H9 (cell line): ENCODE measurements around the gene MILR1. TPM values are rescaled to one million over a fixed set of nuclear protein-coding genes. Genes with fewer than 3 reads are reported as not detected.

Experiments
- DNase-seq: peaks from one replicate; pipeline ENCODE4 v3.0.0-alpha.2; 2017
- H2AFZ ChIP-seq: one replicate; pipeline ENCODE4 v1.6.1; 2013; ENCODE audit warnings: mild to moderate bottlenecking, low read length, control low read depth, moderate library complexity
- H2AK5ac ChIP-seq: 2 replicates; pipeline ENCODE4 v1.6.1; 2013; ENCODE audit warnings: low read length, control low read depth, mixed read lengths; ENCODE audit not compliant: insufficient read length
- H2BK120ac ChIP-seq: one replicate; pipeline ENCODE4 v1.6.1; 2013; ENCODE audit warnings: low read depth, mild to moderate bottlenecking, low read length, control low read depth, inconsistent platforms; ENCODE audit not compliant: poor library complexity, severe bottlenecking
- H2BK12ac ChIP-seq: 2 replicates; pipeline ENCODE4 v1.6.1; 2013; ENCODE audit warnings: low read length, control low read depth, mixed read lengths, low read depth; ENCODE audit not compliant: insufficient read length
- H2BK15ac ChIP-seq: 2 replicates; pipeline ENCODE4 v1.6.1; 2013; ENCODE audit warnings: low read depth, low read length, control low read depth
- H2BK20ac ChIP-seq: one replicate; pipeline ENCODE4 v1.6.1; 2013; ENCODE audit warnings: low read depth, mild to moderate bottlenecking, low read length, control low read depth, inconsistent platforms; ENCODE audit not compliant: poor library complexity, severe bottlenecking
- H2BK5ac ChIP-seq: 2 replicates; pipeline ENCODE4 v1.6.1; 2013; ENCODE audit warnings: low read length, control low read depth, mixed read lengths; ENCODE audit not compliant: insufficient read length
- H3K14ac ChIP-seq: 2 replicates; pipeline ENCODE4 v1.6.1; 2013; ENCODE audit warnings: low read length, control low read depth; ENCODE audit not compliant: insufficient read depth
- H3K18ac ChIP-seq: 2 replicates; pipeline ENCODE4 v1.6.1; 2013; ENCODE audit warnings: low read depth, mild to moderate bottlenecking, mixed read lengths, low read length, control low read depth; ENCODE audit not compliant: insufficient read length
- H3K23ac ChIP-seq: 2 replicates; pipeline ENCODE4 v1.6.1; 2013; ENCODE audit warnings: low read length, control low read depth, mixed read lengths, low read depth; ENCODE audit not compliant: insufficient read length
- H3K23me2 ChIP-seq: 2 replicates; pipeline ENCODE4 v1.6.1; 2013; ENCODE audit warnings: low read depth, mild to moderate bottlenecking, mixed read lengths, low read length, control low read depth; ENCODE audit not compliant: insufficient read length, poor library complexity, severe bottlenecking
- H3K27ac ChIP-seq: 2 replicates; pipeline ENCODE4 v1.5.1; 2013; ENCODE audit warnings: low read length, control low read depth, mixed read lengths, low read depth; ENCODE audit not compliant: insufficient read length
- H3K27me3 ChIP-seq: 2 replicates; pipeline ENCODE4 v1.6.1; 2013; ENCODE audit warnings: low read length, control low read depth, inconsistent platforms; ENCODE audit not compliant: insufficient read depth
- H3K4ac ChIP-seq: 2 replicates; pipeline ENCODE4 v1.6.1; 2013; ENCODE audit warnings: low read depth, mild to moderate bottlenecking, control low read depth, inconsistent platforms, low read length, moderate library complexity
- H3K4me1 ChIP-seq: 2 replicates; pipeline ENCODE4 v1.6.1; 2013; ENCODE audit warnings: low read length, control low read depth, inconsistent platforms; ENCODE audit not compliant: insufficient read depth
- H3K4me2 ChIP-seq: 2 replicates; pipeline ENCODE4 v1.6.1; 2013; ENCODE audit warnings: low read length, control low read depth, mixed read lengths; ENCODE audit not compliant: insufficient read length, insufficient read depth
- H3K56ac ChIP-seq: 2 replicates; pipeline ENCODE4 v1.6.1; 2013; ENCODE audit warnings: low read depth, mild to moderate bottlenecking, mixed read lengths, low read length, control low read depth; ENCODE audit not compliant: insufficient read length
- H3K79me1 ChIP-seq: 2 replicates; pipeline ENCODE4 v1.6.1; 2013; ENCODE audit warnings: low read depth, mild to moderate bottlenecking, moderate library complexity, low read length, control low read depth, inconsistent platforms; ENCODE audit not compliant: insufficient read depth, poor library complexity, severe bottlenecking
- H3K79me2 ChIP-seq: 2 replicates; pipeline ENCODE4 v1.6.1; 2013; ENCODE audit warnings: low read length, control low read depth, inconsistent platforms; ENCODE audit not compliant: insufficient read depth
- H3K9ac ChIP-seq: 2 replicates; pipeline ENCODE4 v1.6.1; 2013; ENCODE audit warnings: low read length, control low read depth, mixed read lengths; ENCODE audit not compliant: insufficient read length; ENCODE audit errors: extremely low read depth
- H3K9me3 ChIP-seq: one replicate; pipeline ENCODE4 v1.6.1; 2013; ENCODE audit warnings: low read depth, low read length, inconsistent platforms; ENCODE audit not compliant: control insufficient read depth
- H3T11ph ChIP-seq: one replicate; pipeline ENCODE4 v1.6.1; 2013; ENCODE audit warnings: mild to moderate bottlenecking, low read length, control low read depth, inconsistent platforms
- H4K20me1 ChIP-seq: one replicate; pipeline ENCODE4 v1.6.1; 2013; ENCODE audit not compliant: control insufficient read depth, insufficient read length, insufficient read depth
- H4K5ac ChIP-seq: 2 replicates; pipeline ENCODE4 v1.6.1; 2013; ENCODE audit warnings: low read depth, mild to moderate bottlenecking, mixed read lengths, low read length, control low read depth; ENCODE audit not compliant: insufficient read length
- H4K8ac ChIP-seq: replicated peaks from 2 replicates; pipeline ENCODE4 v1.6.1; 2013; ENCODE audit warnings: low read length, control low read depth, mixed read lengths, low read depth; ENCODE audit not compliant: insufficient read length
- H4K91ac ChIP-seq: 2 replicates; pipeline ENCODE4 v1.6.1; 2013; ENCODE audit warnings: low read depth, mild to moderate bottlenecking, moderate library complexity, mixed read lengths, low read length, control low read depth; ENCODE audit not compliant: insufficient read length
- H3K27ac Mint-ChIP-seq, 3 experiments: 2 replicates in 2 of 3; 3 replicates in 1 of 3; pipeline ENCODE4 v1.8.0; 2020 to 2021; ENCODE audit warnings: mixed read lengths in 3 of 3, mild to moderate bottlenecking in 1 of 3, moderate library complexity in 1 of 3
- H3K27me3 Mint-ChIP-seq: 2 replicates; pipeline ENCODE4 v1.8.0; 2021; ENCODE audit warnings: low read depth, mild to moderate bottlenecking, moderate library complexity, mixed read lengths
- H3K36me3 Mint-ChIP-seq, 3 experiments: 2 replicates in 2 of 3; 3 replicates in 1 of 3; pipeline ENCODE4 v1.8.0; 2020 to 2021; ENCODE audit warnings: low read depth in 3 of 3, mixed read lengths in 3 of 3; ENCODE audit not compliant: insufficient read depth in 1 of 3
- H3K4me1 Mint-ChIP-seq, 2 experiments: 2 replicates each; pipeline ENCODE4 v1.8.0; 2020; ENCODE audit warnings: mixed read lengths in 2 of 2
- H3K4me3 Mint-ChIP-seq, 2 experiments: 2 replicates in 1 of 2; 3 replicates in 1 of 2; pipeline ENCODE4 v1.8.0; 2020 to 2021; ENCODE audit warnings: mild to moderate bottlenecking in 2 of 2, mixed read lengths in 2 of 2, moderate library complexity in 1 of 2
- H3K9me3 Mint-ChIP-seq, 2 experiments: 2 replicates in 1 of 2; 3 replicates in 1 of 2; pipeline ENCODE4 v1.8.0; 2020; ENCODE audit warnings: mild to moderate bottlenecking in 2 of 2, mixed read lengths in 2 of 2, moderate library complexity in 1 of 2
- WGBS: extraction: QIAGEN DNeasy Blood & Tissue Kit; methylation state at CpG from one replicate; pipeline ENCODE4 v1.1.7; 2013; ENCODE audit warnings: missing lambda C conversion rate, low lambda C conversion rate, mixed read lengths; ENCODE audit not compliant: insufficient read length; ENCODE audit errors: extremely low coverage; 5-methylcytosine and 5-hydroxymethylcytosine counted together
- total RNA-seq: library from RNA; stranded (reverse); gene quantifications from 2 replicates; pipeline ENCODE4 v1.2.1, GENCODE V29; 2021
- TF ChIP-seq, protein P1 (sequence below): fragments of 200-600 bp; sonication (generic); conservative IDR thresholded peaks from 3 replicates; pipeline ENCODE4 v1.8.0; 2021; ENCODE audit warnings: antibody characterized with exemption, mild to moderate bottlenecking

The MILR1 gene
- total RNA-seq, 1 experiment from 2014 or later = not detected

GRCh38 chr17:64477849-64478248 lies 28.9 kb downstream of the MILR1 start:
- no peak for DNase-seq
- Histone ChIP-seq H3K9ac (no peak overlapping the region), H3T11ph (no peak overlapping the region), H3K79me2 (no peaks in the 10 kb centered on the region), H2AFZ (no peak overlapping the region), H3K4me2 (no peak overlapping the region), H2BK20ac (no peak overlapping the region), H2BK5ac (no peak overlapping the region), H3K4me1 (no peaks in the 10 kb centered on the region), H2AK5ac (no peak overlapping the region), H3K27ac (no peak overlapping the region), H3K27me3 (no peaks in the 10 kb centered on the region), H2BK15ac (no peak overlapping the region), H2BK120ac (no peak overlapping the region), H3K23me2 (no peaks in the 10 kb centered on the region), H3K56ac (no peak overlapping the region), H4K20me1 (no peaks in the 10 kb centered on the region), H2BK12ac (no peak overlapping the region), H3K9me3 (no peaks in the 10 kb centered on the region), H4K91ac (no peak overlapping the region), H4K5ac (no peak overlapping the region), H3K18ac (no peak overlapping the region), H3K23ac (no peak overlapping the region), H4K8ac (no peak overlapping the region), H3K4ac (no peak overlapping the region), H3K14ac (no peak overlapping the region), H3K79me1 (no peaks in the 10 kb centered on the region)
- Mint-ChIP-seq H3K9me3 (no peaks in the 10 kb centered on the region), H3K4me1 (no peaks in the 10 kb centered on the region), H3K36me3 (peaks cover 5 to 43% (median 26%) of the 10 kb centered on the region in 3 experiments; a peak in 6 of 7 replicates), H3K27ac (no peak overlapping the region), H3K27me3 (no peaks in the 10 kb centered on the region), H3K4me3 (no peak overlapping the region)
- no CpG with 5 or more reads among the region's 1 CpG for WGBS
- TF ChIP-seq, protein P1, sequence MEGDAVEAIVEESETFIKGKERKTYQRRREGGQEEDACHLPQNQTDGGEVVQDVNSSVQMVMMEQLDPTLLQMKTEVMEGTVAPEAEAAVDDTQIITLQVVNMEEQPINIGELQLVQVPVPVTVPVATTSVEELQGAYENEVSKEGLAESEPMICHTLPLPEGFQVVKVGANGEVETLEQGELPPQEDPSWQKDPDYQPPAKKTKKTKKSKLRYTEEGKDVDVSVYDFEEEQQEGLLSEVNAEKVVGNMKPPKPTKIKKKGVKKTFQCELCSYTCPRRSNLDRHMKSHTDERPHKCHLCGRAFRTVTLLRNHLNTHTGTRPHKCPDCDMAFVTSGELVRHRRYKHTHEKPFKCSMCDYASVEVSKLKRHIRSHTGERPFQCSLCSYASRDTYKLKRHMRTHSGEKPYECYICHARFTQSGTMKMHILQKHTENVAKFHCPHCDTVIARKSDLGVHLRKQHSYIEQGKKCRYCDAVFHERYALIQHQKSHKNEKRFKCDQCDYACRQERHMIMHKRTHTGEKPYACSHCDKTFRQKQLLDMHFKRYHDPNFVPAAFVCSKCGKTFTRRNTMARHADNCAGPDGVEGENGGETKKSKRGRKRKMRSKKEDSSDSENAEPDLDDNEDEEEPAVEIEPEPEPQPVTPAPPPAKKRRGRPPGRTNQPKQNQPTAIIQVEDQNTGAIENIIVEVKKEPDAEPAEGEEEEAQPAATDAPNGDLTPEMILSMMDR = no peak
